Measurements from ENCODE around the gene SELENOM. TPM values are rescaled to one million over a fixed set of nuclear protein-coding genes. Genes with fewer than 3 reads are reported as not detected.

The SELENOM gene
- 11.0 and 15.9 TPM in 2 replicates for total RNA-seq (2014; rRNA removed; shearing (Covaris generic))
- polyA plus RNA-seq (2015; cell fraction: cytosol; rRNA removed): 41.5 and 41.7 TPM in 2 replicates
- 9.2 and 19.6 TPM in 2 replicates for polyA plus RNA-seq (2015; cell fraction: nucleus; rRNA removed)

- DNase-seq (ENCODE audit: low read depth): peak; percentile 96
Measured at GRCh38 chr22:31107178-31107893, at the start of gene SELENOM. TSS of gene SELENOM (minus strand) at chr22:31107568. CDS start at chr22:31107505, 63 bp downstream.

GRCh38 chr22:31155422-31155821 lies 48.1 kb upstream of the SELENOM start:
- DNase-seq (ENCODE audit: low read depth): no peak

- no peak for DNase-seq (ENCODE audit: low read depth)
Measured at GRCh38 chr22:31154975-31155374, 47.6 kb upstream of the SELENOM start.

- DNase-seq (ENCODE audit: low read depth): no peak
Measured at GRCh38 chr22:31153357-31153756, 46.0 kb upstream of the SELENOM start.

GRCh38 chr22:31151872-31152271 lies 44.5 kb upstream of the SELENOM start:
- no peak for DNase-seq (ENCODE audit: low read depth)

GRCh38 chr22:31150615-31151014 lies 43.2 kb upstream of the SELENOM start:
- no peak for DNase-seq (ENCODE audit: low read depth)

GRCh38 chr22:31148953-31149627 lies 41.7 kb upstream of the SELENOM start:
- peak; percentile 68 for DNase-seq (ENCODE audit: low read depth)

GRCh38 chr22:31148488-31148887 lies 41.1 kb upstream of the SELENOM start:
- DNase-seq (ENCODE audit: low read depth): no peak

GRCh38 chr22:31144223-31144622 lies 36.9 kb upstream of the SELENOM start:
- peak; percentile 37 for DNase-seq (ENCODE audit: low read depth)

- no peak for DNase-seq (ENCODE audit: low read depth)
Measured at GRCh38 chr22:31143537-31143936, 36.2 kb upstream of the SELENOM start.

- no peak for DNase-seq (ENCODE audit: low read depth)
Measured at GRCh38 chr22:31143038-31143437, 35.7 kb upstream of the SELENOM start.

- no peak for DNase-seq (ENCODE audit: low read depth)
Measured at GRCh38 chr22:31142285-31142684, 34.9 kb upstream of the SELENOM start.

GRCh38 chr22:31141551-31141950 lies 34.2 kb upstream of the SELENOM start:
- no peak for DNase-seq (ENCODE audit: low read depth)

- DNase-seq (ENCODE audit: low read depth): no peak
Measured at GRCh38 chr22:31140746-31141145, 33.4 kb upstream of the SELENOM start.

GRCh38 chr22:31139866-31140716 lies 32.7 kb upstream of the SELENOM start, which contains the start of gene PLA2G3:
TSS of gene PLA2G3 (minus strand) at chr22:31140508. CDS start at chr22:31140354, 154 bp downstream.
- peak; percentile 48 for DNase-seq (ENCODE audit: low read depth)

- no peak for DNase-seq (ENCODE audit: low read depth)
Measured at GRCh38 chr22:31139066-31139465, 31.7 kb upstream of the SELENOM start.

- no peak for DNase-seq (ENCODE audit: low read depth)
Measured at GRCh38 chr22:31138126-31138525, 30.8 kb upstream of the SELENOM start.

GRCh38 chr22:31137721-31138120 lies 30.4 kb upstream of the SELENOM start:
- no peak for DNase-seq (ENCODE audit: low read depth)

- DNase-seq (ENCODE audit: low read depth): no peak
Measured at GRCh38 chr22:31136711-31137110, 29.3 kb upstream of the SELENOM start.

GRCh38 chr22:31136155-31136554 lies 28.8 kb upstream of the SELENOM start:
- DNase-seq (ENCODE audit: low read depth): no peak

GRCh38 chr22:31135706-31136105 lies 28.3 kb upstream of the SELENOM start:
- DNase-seq (ENCODE audit: low read depth): no peak

GRCh38 chr22:31134688-31135087 lies 27.3 kb upstream of the SELENOM start:
- DNase-seq (ENCODE audit: low read depth): no peak

Data from HT1080 (cell line).